GM12878 (cell line): ENCODE measurements around the gene GYG1.

Source experiments
- CTCF ChIP-seq, 3 experiments: IDR thresholded peaks in 2 of 3; conservative IDR thresholded peaks in 1 of 3; 2 replicates each; pipeline ENCODE4 v1.5.1; 2011; ENCODE audit warnings: low read depth in 3 of 3, low read length in 3 of 3, mild to moderate bottlenecking in 3 of 3, control low read depth in 2 of 3, moderate library complexity in 2 of 3, inconsistent platforms in 1 of 3, mixed read lengths in 1 of 3; ENCODE audit not compliant: control insufficient read depth in 2 of 3, insufficient read depth in 1 of 3; ENCODE audit errors: extremely low read depth in 1 of 3
- EGR1 ChIP-seq, 2 experiments: IDR thresholded peaks; 1 replicate in 1 of 2; 2 replicates in 1 of 2; pipeline ENCODE4 v1.6.1; 2011 to 2012; ENCODE audit warnings: low read depth in 2 of 2, low read length in 2 of 2, borderline replicate concordance in 1 of 2, mild to moderate bottlenecking in 1 of 2, moderate library complexity in 1 of 2
- EP300 ChIP-seq, 2 experiments: fragments of 150-350 bp in 1 of 2; IDR thresholded peaks; 2 replicates each; pipeline ENCODE4 v1.6.1; 2011 to 2012; ENCODE audit warnings: low read depth in 2 of 2, low read length in 2 of 2, borderline replicate concordance in 1 of 2, improper control_type of control experiment in 1 of 2, inconsistent platforms in 1 of 2; ENCODE audit not compliant: control insufficient read depth in 1 of 2
- HDAC6 ChIP-seq: fragments of 200-600 bp; sonication (generic); IDR thresholded peaks from one replicate; pipeline ENCODE4 v1.8.0; 2017; ENCODE audit warnings: antibody characterized with exemption; ENCODE audit not compliant: unreplicated experiment
- RAD21 ChIP-seq: IDR thresholded peaks from 2 replicates; pipeline ENCODE4 v1.6.1; 2011; ENCODE audit warnings: mild to moderate bottlenecking, low read depth, low read length, moderate library complexity; ENCODE audit not compliant: insufficient read depth
- SMC3 ChIP-seq: IDR thresholded peaks from 2 replicates; pipeline ENCODE4 v1.6.1; 2011; ENCODE audit warnings: low read length, improper control_type of control experiment, borderline replicate concordance
- TCF12 ChIP-seq: IDR thresholded peaks from 2 replicates; pipeline ENCODE4 v1.6.1; 2011; ENCODE audit warnings: low read depth, mild to moderate bottlenecking, low read length

- TF ChIP-seq RAD21 = no peak
- TF ChIP-seq EGR1 (IDR thresholded peaks at IDR 0.05; ENCODE audit: borderline replicate concordance in 1 of 2, low read depth in 2 of 2, low read length in 2 of 2) = no peak
- TF ChIP-seq HDAC6 = no peak
- no peak for TF ChIP-seq CTCF (IDR thresholded peaks at IDR 0.05 in 2 of 3, conservative IDR thresholded peaks at IDR 0.05 in 1 of 3; ENCODE audit: control insufficient read depth in 2 of 3, extremely low read depth in 1 of 3, insufficient read depth in 1 of 3, low read depth in 3 of 3, low read length in 3 of 3)
- TF ChIP-seq EP300 (IDR thresholded peaks at IDR 0.05; ENCODE audit: borderline replicate concordance in 1 of 2, control insufficient read depth in 1 of 2, low read depth in 2 of 2, low read length in 2 of 2) = no peak
- no peak for TF ChIP-seq TCF12
- TF ChIP-seq SMC3 = no peak
Measured at GRCh38 chr3:149010504-149010951, 19.2 kb downstream of the GYG1 start.
